GM20000 (cell line): ENCODE data around the gene CAMK4.

Source experiments
- DNase-seq: peaks from one replicate; pipeline ENCODE4 v3.0.0; 2012; ENCODE audit warnings: low spot score
- CTCF ChIP-seq: IDR thresholded peaks from 2 replicates; pipeline ENCODE4 v1.5.1; 2012; ENCODE audit warnings: mild to moderate bottlenecking, control low read depth; ENCODE audit errors: extremely low read depth, missing control alignments

The CAMK4 gene

GRCh38 chr5:111502956-111503355, 278.8 kb downstream of the CAMK4 start:
- no peak for TF ChIP-seq CTCF
- no peak for DNase-seq

GRCh38 chr5:111505096-111505495, 280.9 kb downstream of the CAMK4 start:
- TF ChIP-seq CTCF = no peak
- no peak for DNase-seq

GRCh38 chr5:111507276-111507675, 283.1 kb downstream of the CAMK4 start:
- no peak for DNase-seq
- no peak for TF ChIP-seq CTCF

- no peak for DNase-seq
- TF ChIP-seq CTCF = no peak
These were observed 284.9 kb downstream of the CAMK4 start for GRCh38 chr5:111509119-111509518.

- no peak for DNase-seq
- TF ChIP-seq CTCF = no peak
These were observed 287.1 kb downstream of the CAMK4 start for GRCh38 chr5:111511174-111511830.

- DNase-seq = peak; percentile 22
- TF ChIP-seq CTCF = no peak
These were observed 287.7 kb downstream of the CAMK4 start for GRCh38 chr5:111511831-111512374.

- peak; percentile 92 for DNase-seq
- no peak for TF ChIP-seq CTCF
These were observed 288.4 kb downstream of the CAMK4 start, which contains the start of gene STARD4 for GRCh38 chr5:111512375-111513130. Gene STARD4, minus strand, starts transcription at chr5:111512535. Its CDS starts 5,102 bp downstream, at chr5:111507433.
